GM12892 (cell line): ENCODE data around the gene CCDC192.

Source experiments
- POLR2A ChIP-seq: IDR thresholded peaks from 2 replicates; pipeline ENCODE4 v1.6.1; 2011; ENCODE audit warnings: low read depth, low read length, control low read depth
- POLR2AphosphoS5 ChIP-seq: IDR thresholded peaks from 2 replicates; pipeline ENCODE4 v1.6.1; 2011; ENCODE audit warnings: low read depth, low read length, control low read depth
- TAF1 ChIP-seq: IDR thresholded peaks from 2 replicates; pipeline ENCODE4 v1.6.1; 2011; ENCODE audit warnings: low read depth, mild to moderate bottlenecking, control low read depth, low read length, borderline replicate concordance

DNA sequence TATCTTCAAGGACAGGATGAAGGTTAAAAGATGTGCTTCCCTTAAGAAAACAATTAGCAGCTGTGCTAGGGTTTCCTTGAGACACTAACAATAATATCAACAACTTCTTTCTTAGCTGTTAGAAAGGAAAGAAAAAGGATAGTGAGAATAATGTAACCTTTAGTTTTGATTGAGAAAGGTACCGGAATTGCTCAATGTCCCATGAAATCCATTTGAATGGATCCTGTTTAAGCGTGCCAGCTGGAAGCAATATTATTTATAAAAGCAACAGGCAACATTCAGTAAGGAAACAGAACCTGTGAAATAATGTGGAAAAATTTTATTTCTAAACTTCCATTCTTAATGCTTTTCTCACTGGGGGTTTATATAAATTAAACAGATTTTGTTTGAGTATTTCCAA is 120.9 kb downstream of the CCDC192 start:
- TF ChIP-seq TAF1 (no peak), POLR2A (no peak), POLR2AphosphoS5 (no peak)
